GM12891 (cell line): ENCODE measurements around the gene GRIK1.

ENCODE experiments used
- PAX5 ChIP-seq: IDR thresholded peaks from 2 replicates; pipeline ENCODE4 v1.6.1; 2011; ENCODE audit warnings: low read length, moderate library complexity, mild to moderate bottlenecking; ENCODE audit not compliant: insufficient read depth, severe bottlenecking
- POLR2A ChIP-seq: IDR thresholded peaks from 2 replicates; pipeline ENCODE4 v1.6.1; 2011; ENCODE audit warnings: low read depth, low read length, control low read depth
- POLR2AphosphoS5 ChIP-seq: IDR thresholded peaks from 2 replicates; pipeline ENCODE4 v1.6.1; 2011; ENCODE audit warnings: low read depth, low read length, control low read depth
- SPI1 ChIP-seq: IDR thresholded peaks from 2 replicates; pipeline ENCODE4 v1.6.1; 2011; ENCODE audit warnings: low read depth, low read length, control low read depth
- TAF1 ChIP-seq: IDR thresholded peaks from 2 replicates; pipeline ENCODE4 v1.6.1; 2011; ENCODE audit warnings: low read depth, low read length, control low read depth

- TF ChIP-seq TAF1 (no peak), POLR2AphosphoS5 (no peak), POLR2A (no peak), SPI1 (no peak), PAX5 (no peak)
Observed at GRCh38 chr21:29821230-29821629, 118.6 kb downstream of the GRIK1 start.
